Measurements from ENCODE around the gene CWC22.
"Not testable (repeated sequence)": the region's sequence is repeated elsewhere in the genome, so short reads cannot be mapped to it uniquely, and the experiment has no call there.

The CWC22 gene

DNA sequence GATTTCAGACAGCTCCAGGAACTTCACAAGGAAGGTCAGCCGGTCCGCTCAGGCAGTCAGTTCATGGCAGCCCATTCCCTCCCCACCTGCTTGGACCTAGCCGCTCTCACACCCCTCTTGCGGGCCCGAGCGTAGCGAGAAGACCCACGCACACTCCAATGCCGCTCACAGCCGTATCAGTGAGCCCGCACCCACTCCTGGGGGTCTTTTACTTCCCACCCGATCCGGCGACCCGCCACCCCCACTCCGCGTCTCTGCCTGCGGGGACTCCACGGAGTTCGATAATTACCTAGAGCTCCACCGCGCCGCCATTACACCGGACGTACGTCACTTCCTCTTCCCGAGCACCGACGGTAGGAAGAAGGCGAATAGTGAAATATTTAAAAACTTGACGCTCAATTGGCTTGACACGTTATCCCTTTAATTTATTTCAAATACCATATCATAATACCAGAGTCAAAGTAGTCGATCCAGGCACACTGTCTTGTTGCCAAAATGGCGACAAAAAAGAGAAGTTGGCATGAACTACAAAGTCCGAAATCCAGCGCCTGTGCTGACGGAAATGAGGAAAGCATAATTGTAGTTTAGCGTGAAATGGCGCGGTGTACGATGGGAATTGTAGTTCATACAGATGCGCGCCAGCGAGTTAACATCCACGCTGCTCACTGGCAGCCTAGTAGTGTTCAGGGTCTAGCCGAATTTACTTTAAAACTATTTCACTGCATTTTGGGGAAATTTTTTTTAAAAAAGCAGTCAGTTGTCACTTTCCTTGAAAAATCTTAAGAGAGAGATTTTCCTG lies at the start of gene CWC22:
CWC22 (minus strand) TSS at position 517 of the 799 bp plus-strand sequence. CDS start 13,956 bp downstream, outside the sequence.
- DNase-seq (ENCODE audit: low read depth): peak; percentile 69

- no peak for DNase-seq (ENCODE audit: low read depth)
Measured at GRCh38 chr2:180056367-180057118, 49.4 kb upstream of the CWC22 start.

- DNase-seq (ENCODE audit: low read depth): not testable (repeated sequence)
Measured at GRCh38 chr2:180054576-180054975, 47.5 kb upstream of the CWC22 start.

- no peak for DNase-seq (ENCODE audit: low read depth)
Measured at GRCh38 chr2:180050246-180050645, 43.1 kb upstream of the CWC22 start.

- DNase-seq (ENCODE audit: low read depth): no peak
Measured at GRCh38 chr2:180048251-180048650, 41.2 kb upstream of the CWC22 start.

DNA sequence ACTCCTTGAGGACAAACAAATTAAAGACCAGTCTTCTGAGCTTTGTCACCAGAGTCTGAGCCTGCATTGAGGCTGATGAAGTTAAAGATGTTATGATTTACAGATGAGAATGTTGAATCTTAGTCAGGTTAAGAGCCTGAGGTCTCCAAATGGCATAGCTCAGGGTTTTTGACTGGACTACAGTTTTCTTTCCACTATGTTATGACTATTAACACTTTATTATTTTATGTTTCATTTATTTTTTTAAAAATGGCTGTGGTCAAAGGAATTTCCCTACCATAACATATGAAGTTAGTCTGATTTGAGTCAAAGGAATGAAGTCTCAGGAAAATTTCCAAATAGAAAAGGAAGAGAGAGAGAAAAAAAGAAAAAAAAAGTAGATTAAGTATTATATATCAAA lies 39.7 kb upstream of the CWC22 start:
- no peak for DNase-seq (ENCODE audit: low read depth)

GRCh38 chr2:180046202-180046601 lies 39.1 kb upstream of the CWC22 start:
- no peak for DNase-seq (ENCODE audit: low read depth)

GRCh38 chr2:180040146-180040925 lies 33.2 kb upstream of the CWC22 start:
- no peak for DNase-seq (ENCODE audit: low read depth)

DNA sequence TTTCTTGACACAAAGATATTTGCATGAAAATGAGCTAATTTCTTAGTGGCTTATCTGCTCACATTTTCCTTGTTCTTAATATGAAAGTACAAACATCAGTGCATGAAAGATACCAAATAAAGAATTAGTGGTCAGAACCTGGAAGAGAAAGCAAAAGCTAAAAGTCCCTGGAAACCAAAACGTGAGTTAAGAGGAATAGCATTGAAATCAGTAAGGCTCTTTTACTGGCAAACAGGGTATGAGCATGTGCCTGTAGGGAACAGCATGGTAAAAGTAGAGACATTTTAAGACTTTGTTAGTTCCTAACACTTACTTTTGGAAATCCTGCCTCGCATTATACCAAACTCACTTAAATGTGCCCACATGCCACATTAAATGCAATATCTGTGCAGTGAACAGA lies 31.9 kb upstream of the CWC22 start:
- no peak for DNase-seq (ENCODE audit: low read depth)

- DNase-seq (ENCODE audit: low read depth): no peak
Measured at GRCh38 chr2:180033993-180034894, 27.1 kb upstream of the CWC22 start.

GRCh38 chr2:180029575-180029974 lies 22.5 kb upstream of the CWC22 start:
- no peak for DNase-seq (ENCODE audit: low read depth)

DNA sequence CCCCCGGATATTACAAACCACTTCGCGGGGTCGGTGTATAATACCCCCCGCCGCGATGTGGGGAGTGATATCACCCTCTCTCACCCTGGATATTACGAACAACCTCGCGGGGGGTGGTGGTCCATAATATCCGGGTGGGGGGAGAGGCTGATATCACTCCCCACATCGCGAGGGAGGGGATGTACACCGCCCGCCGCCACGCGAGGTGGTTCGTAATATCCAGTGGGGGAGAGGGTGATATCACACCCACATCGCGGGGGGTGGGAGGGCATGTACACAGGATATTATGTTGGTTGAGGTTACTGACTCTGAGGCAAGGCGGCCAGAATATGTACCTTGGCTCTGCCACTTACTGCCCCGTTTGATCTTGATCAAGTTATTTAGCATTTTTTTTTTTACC lies 14.8 kb upstream of the CWC22 start:
- DNase-seq (ENCODE audit: low read depth): no peak

- no peak for DNase-seq (ENCODE audit: low read depth)
Measured at GRCh38 chr2:180017784-180018183, 10.7 kb upstream of the CWC22 start.

GRCh38 chr2:180016937-180017336 lies 9.8 kb upstream of the CWC22 start:
- no peak for DNase-seq (ENCODE audit: low read depth)

GRCh38 chr2:180015951-180016709 lies 9.0 kb upstream of the CWC22 start:
- no peak for DNase-seq (ENCODE audit: low read depth)

- DNase-seq (ENCODE audit: low read depth): no peak
Measured at GRCh38 chr2:180012523-180012922, 5.4 kb upstream of the CWC22 start.

GRCh38 chr2:180010701-180011100 lies 3.6 kb upstream of the CWC22 start:
- no peak for DNase-seq (ENCODE audit: low read depth)

GRCh38 chr2:180006231-180006630 lies 866 bp downstream of the CWC22 start:
- DNase-seq (ENCODE audit: low read depth): no peak

- DNase-seq (ENCODE audit: low read depth): not testable (repeated sequence)
Measured at GRCh38 chr2:180005465-180005864, 1.6 kb downstream of the CWC22 start.

GRCh38 chr2:180004731-180005130 lies 2.4 kb downstream of the CWC22 start:
- DNase-seq (ENCODE audit: low read depth): no peak

DNA sequence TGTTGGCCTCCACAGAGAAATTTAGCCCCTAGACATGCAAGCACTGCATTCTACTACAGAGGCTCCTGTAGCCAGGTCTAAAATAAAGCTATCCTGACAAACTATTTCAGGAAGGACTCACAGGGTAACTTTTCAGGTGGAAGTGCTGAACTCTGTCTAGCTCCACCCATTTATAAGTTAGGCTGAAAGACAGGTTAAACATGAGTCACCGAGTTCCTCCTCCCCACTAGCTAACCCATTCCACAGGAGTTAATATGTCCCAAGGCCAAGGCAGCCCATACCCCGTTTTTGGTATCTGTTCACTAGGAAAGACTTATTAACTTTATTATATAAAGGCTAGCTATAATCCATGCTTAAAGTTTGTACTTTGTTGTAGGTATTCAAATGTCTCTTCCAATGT lies 3.5 kb downstream of the CWC22 start:
- no peak for DNase-seq (ENCODE audit: low read depth)

Data from stimulated activated CD8-positive, alpha-beta memory T cell treated with anti-CD3 and anti-CD28 coated beads, Interleukin-4, amount 100 ng/mL, for 24 hours (primary cell).